ENCODE measurements around the gene LRRC72.

- TF ChIP-seq CTCF (IDR thresholded peaks at IDR 0.05; ENCODE audit: low read length) (no peak), EZH2 (optimal IDR thresholded peaks at IDR 0.05; ENCODE audit: low read depth, low read length) (no peak)
These were observed 88.6 kb downstream of the LRRC72 start for GRCh38 chr7:16615228-16615627.

Data from MM.1S (cell line).